HEK293T (cell line): ENCODE data around the gene TPSB2.
"Not testable (repeated sequence)": the region's sequence is repeated elsewhere in the genome, so short reads cannot be mapped to it uniquely, and the experiment has no call there.

ENCODE experiments used
- CTCF ChIA-PET: fragments of 350-600 bp; formaldehyde crosslinking; extraction: SDS; loops from one replicate; lab custom pipeline; 2021; ENCODE audit warnings: antibody characterized with exemption, inconsistent platforms; lab: Yijun Ruan, JAX
- POLR2A ChIA-PET: fragments of 350-600 bp; formaldehyde crosslinking; extraction: SDS; loops from one replicate; lab custom pipeline; 2020; ENCODE audit warnings: antibody characterized with exemption, inconsistent platforms; lab: Yijun Ruan, JAX
- DNase-seq: peaks from one replicate; pipeline ENCODE4 v3.0.0; 2012; ENCODE audit warnings: mixed read lengths; ENCODE audit errors: extremely low spot score
- ARNT ChIP-seq: fragments of 450-650 bp; IDR thresholded peaks from 2 replicates; pipeline ENCODE4 v1.6.1; 2017; ENCODE audit warnings: mild to moderate bottlenecking
- BHLHE40 ChIP-seq: fragments of 450-650 bp; IDR thresholded peaks from 2 replicates; pipeline ENCODE4 v1.6.1; 2016; ENCODE audit warnings: mild to moderate bottlenecking, moderate library complexity, borderline replicate concordance
- CTBP1 ChIP-seq: fragments of 450-650 bp; IDR thresholded peaks from 2 replicates; pipeline ENCODE4 v1.6.1; 2016; ENCODE audit warnings: borderline replicate concordance
- ELF4 ChIP-seq: fragments of 450-650 bp; IDR thresholded peaks from 2 replicates; pipeline ENCODE4 v1.6.1; 2017; ENCODE audit warnings: antibody characterized with exemption
- FOXA1 ChIP-seq: fragments of 450-650 bp; IDR thresholded peaks from 2 replicates; pipeline ENCODE4 v1.6.1; 2016; ENCODE audit warnings: mild to moderate bottlenecking
- FOXK2 ChIP-seq: fragments of 450-650 bp; IDR thresholded peaks from 2 replicates; pipeline ENCODE4 v1.6.1; 2016; ENCODE audit warnings: mild to moderate bottlenecking
- FOXM1 ChIP-seq: fragments of 450-650 bp; IDR thresholded peaks from 2 replicates; pipeline ENCODE4 v1.6.1; 2017; ENCODE audit warnings: mild to moderate bottlenecking, borderline replicate concordance
- HDGF ChIP-seq: fragments of 450-650 bp; IDR thresholded peaks from 2 replicates; pipeline ENCODE4 v1.6.1; 2017; ENCODE audit warnings: antibody characterized with exemption, borderline replicate concordance
- L3MBTL2 ChIP-seq: fragments of 450-650 bp; conservative IDR thresholded peaks from 2 replicates; pipeline ENCODE4 v1.6.1; 2016; ENCODE audit warnings: mild to moderate bottlenecking
- LEF1 ChIP-seq: fragments of 450-650 bp; IDR thresholded peaks from 2 replicates; pipeline ENCODE4 v1.6.1; 2017; ENCODE audit warnings: mild to moderate bottlenecking, borderline replicate concordance
- NFRKB ChIP-seq: fragments of 450-650 bp; IDR thresholded peaks from 2 replicates; pipeline ENCODE4 v1.6.1; 2016; ENCODE audit warnings: mild to moderate bottlenecking, moderate library complexity
- SP1 ChIP-seq: fragments of 450-650 bp; IDR thresholded peaks from 2 replicates; pipeline ENCODE4 v1.6.1; 2017
- SUZ12 ChIP-seq: fragments of 450-650 bp; IDR thresholded peaks from 2 replicates; pipeline ENCODE4 v1.6.1; 2016; ENCODE audit warnings: mild to moderate bottlenecking
- TARDBP ChIP-seq: fragments of 450-650 bp; IDR thresholded peaks from 2 replicates; pipeline ENCODE4 v1.6.1; 2016
- ZNF384 ChIP-seq: fragments of 450-650 bp; IDR thresholded peaks from 2 replicates; pipeline ENCODE4 v1.6.1; 2016
- TF ChIP-seq, protein P1 (sequence below): fragments of 450-650 bp; IDR thresholded peaks from 2 replicates; pipeline ENCODE4 v1.6.1; 2016

TPSB2 gene

DNA sequence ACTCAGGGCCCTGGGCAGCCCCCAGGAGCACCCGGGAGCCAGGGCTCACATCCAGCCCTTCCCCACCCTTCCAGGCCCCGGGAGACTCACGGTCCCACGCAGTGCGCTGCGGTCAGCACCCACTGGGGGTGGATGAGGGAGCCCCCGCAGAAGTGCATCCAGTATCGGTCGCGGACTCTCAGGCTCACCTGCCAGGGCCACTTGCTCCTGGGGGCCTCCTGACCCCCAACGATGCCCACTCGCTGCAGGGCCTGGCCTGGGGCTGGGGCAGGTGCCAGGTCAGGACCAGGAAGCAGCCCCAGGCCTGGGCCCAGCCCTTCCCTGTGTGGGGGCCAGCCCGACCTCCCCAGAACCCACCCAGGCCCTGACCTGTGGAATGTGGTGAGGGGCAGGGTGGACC lies 508 bp downstream of the TPSB2 start:
- CTCF ChIA-PET, POLR2A ChIA-PET, DNase-seq: not testable (repeated sequence)

DNA sequence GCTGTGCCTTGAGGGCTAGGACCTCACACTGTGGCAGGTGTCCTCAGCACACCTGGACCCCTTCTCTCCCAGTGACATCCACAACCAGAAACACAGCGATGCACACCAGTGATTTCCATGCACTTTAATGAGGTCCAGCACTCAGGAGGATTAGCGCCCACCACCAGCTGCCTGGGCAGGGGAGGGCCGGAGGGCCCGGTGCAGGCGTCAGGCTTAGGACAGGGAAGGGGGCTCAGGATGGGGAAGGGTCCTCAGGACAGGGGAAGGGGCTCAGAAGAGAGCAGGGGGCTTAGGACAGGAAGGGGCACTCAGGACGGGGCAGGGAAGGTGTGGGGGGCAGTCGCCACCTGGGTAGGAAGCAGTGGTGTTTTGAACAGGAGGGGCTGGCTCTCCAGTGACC lies 1.8 kb downstream of the TPSB2 start:
- CTCF ChIA-PET, POLR2A ChIA-PET, DNase-seq: not testable (repeated sequence)

DNA sequence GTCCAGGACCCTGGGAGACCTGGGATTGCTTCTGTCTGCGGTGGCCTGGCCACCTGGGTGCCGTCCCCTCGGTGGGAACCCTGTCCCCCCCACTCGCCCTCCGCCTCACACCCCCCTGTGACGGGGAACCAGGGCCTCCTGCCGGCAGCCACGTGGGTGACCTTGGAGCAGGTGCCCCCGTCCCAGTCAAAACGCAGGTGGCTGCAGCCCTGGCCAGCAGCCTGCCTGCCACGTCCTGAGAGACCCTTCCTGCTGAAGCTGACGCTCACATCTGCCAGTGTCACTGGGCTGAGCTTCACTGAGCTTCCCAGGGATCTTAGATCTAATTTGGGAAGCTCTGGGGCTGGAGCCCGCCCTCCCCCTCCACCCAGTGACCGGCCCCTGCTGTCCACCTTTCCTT lies 3.3 kb downstream of the TPSB2 start:
- DNase-seq, POLR2A ChIA-PET, CTCF ChIA-PET: not testable (repeated sequence)

DNA sequence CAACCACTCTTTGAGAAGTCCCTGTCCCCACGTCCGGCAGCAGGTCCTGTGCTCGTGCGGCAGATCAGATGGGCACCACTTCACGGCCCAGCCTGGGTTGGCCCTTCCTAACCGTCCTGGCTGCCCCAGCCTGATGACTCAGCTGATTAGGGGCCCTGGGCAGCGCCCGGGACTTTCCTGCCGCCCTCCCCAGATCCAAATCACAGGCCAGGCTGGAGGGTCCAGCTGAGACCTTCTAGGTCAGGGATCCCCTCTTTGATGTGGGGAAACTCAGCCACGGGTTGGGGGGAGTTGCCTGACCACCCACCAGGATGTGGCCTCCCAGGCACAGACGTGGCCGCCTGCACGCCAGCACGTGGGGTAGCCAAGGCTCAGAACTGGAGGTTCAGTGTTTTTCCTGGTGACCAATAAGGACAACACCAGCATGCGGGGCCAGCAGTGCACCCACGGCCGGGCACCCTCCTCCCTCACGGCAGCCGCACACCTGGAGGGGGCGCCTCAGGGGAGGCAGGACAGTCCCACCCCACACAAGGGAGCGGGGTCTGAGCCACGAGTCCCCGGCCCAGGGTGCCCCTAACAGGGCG lies 4.2 kb downstream of the TPSB2 start:
- CTCF ChIA-PET, DNase-seq, POLR2A ChIA-PET: not testable (repeated sequence)

DNA sequence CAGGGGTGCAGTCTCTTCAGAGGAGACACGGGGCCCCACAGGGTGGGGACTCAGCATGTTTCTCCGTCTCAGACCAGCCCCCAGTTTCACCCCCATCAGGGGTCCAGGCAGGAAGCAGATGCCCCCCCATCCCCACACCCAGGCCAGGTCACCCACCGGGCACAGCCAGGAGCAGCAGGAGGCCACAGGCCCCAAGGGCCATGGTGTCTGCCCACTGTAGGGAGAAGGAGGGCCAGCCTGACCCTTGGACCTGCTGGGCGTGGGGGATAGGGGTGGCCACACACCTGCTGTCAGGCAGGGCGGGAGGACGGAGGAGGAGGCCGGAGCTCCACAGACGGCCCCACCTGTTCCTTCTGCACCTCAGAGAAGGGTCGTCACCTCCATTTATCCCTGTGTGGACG lies 4.9 kb downstream of the TPSB2 start, which contains the start of gene TPSG1:
Gene TPSG1, minus strand, starts transcription at position 218 of the 401 bp plus-strand sequence. Its CDS starts 16 bp downstream, at position 202.
- ChIA-PET CTCF (no interaction called here), POLR2A (no interaction called here)
- TF ChIP-seq TARDBP = no peak
- no peak for TF ChIP-seq BHLHE40
- TF ChIP-seq, protein P1, sequence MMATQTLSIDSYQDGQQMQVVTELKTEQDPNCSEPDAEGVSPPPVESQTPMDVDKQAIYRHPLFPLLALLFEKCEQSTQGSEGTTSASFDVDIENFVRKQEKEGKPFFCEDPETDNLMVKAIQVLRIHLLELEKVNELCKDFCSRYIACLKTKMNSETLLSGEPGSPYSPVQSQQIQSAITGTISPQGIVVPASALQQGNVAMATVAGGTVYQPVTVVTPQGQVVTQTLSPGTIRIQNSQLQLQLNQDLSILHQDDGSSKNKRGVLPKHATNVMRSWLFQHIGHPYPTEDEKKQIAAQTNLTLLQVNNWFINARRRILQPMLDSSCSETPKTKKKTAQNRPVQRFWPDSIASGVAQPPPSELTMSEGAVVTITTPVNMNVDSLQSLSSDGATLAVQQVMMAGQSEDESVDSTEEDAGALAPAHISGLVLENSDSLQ = no peak
- no peak for TF ChIP-seq SUZ12
- TF ChIP-seq L3MBTL2 = no peak
- no peak for TF ChIP-seq ARNT
- no peak for TF ChIP-seq NFRKB
- no peak for TF ChIP-seq CTBP1
- TF ChIP-seq FOXA1 = no peak
- TF ChIP-seq FOXK2 = no peak
- TF ChIP-seq LEF1 = no peak
- no peak for TF ChIP-seq HDGF
- TF ChIP-seq ELF4 = no peak
- TF ChIP-seq FOXM1 = no peak
- no peak for TF ChIP-seq SP1
- no peak for TF ChIP-seq ZNF384
- DNase-seq = no peak

DNA sequence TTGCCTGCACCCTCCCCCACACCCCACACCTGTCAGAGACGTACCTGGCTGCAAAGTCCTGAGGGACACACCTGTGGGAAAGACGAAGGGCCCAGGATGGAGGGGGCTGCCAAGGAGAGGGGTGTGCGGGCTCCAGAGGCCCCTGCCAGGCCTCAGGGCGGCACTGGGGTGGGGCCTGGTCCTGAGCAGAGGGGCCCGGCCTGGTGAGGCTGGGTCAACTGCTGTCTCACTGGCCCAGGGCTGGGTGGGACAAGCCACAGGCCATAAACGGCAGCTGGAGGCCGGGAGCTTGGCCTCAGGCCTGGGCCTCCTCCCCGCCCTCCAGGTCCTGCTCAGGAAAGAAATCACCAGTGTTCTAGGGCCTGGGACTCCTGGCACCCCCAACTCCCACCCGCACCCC lies 5.4 kb downstream of the TPSB2 start:
- TF ChIP-seq SP1 = no peak
- no peak for TF ChIP-seq FOXM1
- no peak for TF ChIP-seq CTBP1
- no peak for TF ChIP-seq SUZ12
- no peak for TF ChIP-seq FOXK2
- TF ChIP-seq NFRKB = no peak
- TF ChIP-seq ELF4 = no peak
- TF ChIP-seq TARDBP = no peak
- no peak for TF ChIP-seq FOXA1
- no peak for TF ChIP-seq ZNF384
- ChIA-PET POLR2A (no interaction called here), CTCF (interaction anchor here (0.6 kb wide), 1 partner anchor 52 kb away, joined by 3 read pairs; no protein-coding TSS in a partner anchor)
- DNase-seq = no peak

DNA sequence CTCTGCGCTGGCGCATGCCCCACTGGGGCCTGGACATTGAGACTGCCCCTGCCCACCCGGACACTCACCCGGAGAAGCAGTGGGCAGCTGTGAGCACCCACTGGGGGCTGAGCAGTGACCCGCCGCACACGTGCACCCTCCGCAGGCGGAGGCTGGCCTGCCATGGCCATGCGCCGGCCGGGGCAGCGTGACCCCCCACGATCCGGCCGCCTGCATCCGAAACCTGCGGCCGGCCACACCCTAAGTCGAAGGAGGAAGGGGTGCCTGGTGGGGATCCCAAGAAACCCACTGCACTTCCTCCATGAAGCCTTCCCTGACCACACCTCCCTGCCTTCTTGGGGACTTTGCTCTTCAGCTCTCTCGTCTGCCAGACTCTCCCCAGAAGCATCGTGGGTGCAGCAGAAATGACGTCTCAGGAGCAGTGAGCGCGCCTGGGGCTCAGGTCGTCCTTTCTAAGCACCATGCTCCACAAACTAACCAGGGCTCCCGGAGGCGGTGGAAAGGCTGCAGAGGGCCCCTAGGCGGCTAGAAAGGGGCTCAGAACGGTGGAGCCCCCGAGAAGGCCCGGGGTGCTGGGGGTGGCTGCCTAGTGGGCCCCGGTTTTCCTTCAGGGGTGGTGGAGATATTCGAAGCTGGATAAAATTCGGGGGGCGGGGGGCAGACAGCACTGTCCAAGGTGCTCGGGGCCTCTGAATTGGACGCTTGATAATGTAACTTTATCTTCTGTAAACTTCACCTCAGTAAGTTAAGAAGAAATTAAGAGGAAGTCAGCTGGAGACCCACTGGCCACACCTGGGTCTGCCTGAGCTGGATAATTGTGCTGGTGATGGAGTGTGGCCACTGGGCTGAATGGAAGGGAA lies 6.4 kb downstream of the TPSB2 start:
- no peak for TF ChIP-seq ZNF384
- TF ChIP-seq ELF4 = no peak
- CTCF ChIA-PET = interaction anchor here (0.6 kb wide), 1 partner anchor 53 kb away, joined by 3 read pairs; no protein-coding TSS in a partner anchor
- POLR2A ChIA-PET = no interaction called here
- DNase-seq = no peak

DNA sequence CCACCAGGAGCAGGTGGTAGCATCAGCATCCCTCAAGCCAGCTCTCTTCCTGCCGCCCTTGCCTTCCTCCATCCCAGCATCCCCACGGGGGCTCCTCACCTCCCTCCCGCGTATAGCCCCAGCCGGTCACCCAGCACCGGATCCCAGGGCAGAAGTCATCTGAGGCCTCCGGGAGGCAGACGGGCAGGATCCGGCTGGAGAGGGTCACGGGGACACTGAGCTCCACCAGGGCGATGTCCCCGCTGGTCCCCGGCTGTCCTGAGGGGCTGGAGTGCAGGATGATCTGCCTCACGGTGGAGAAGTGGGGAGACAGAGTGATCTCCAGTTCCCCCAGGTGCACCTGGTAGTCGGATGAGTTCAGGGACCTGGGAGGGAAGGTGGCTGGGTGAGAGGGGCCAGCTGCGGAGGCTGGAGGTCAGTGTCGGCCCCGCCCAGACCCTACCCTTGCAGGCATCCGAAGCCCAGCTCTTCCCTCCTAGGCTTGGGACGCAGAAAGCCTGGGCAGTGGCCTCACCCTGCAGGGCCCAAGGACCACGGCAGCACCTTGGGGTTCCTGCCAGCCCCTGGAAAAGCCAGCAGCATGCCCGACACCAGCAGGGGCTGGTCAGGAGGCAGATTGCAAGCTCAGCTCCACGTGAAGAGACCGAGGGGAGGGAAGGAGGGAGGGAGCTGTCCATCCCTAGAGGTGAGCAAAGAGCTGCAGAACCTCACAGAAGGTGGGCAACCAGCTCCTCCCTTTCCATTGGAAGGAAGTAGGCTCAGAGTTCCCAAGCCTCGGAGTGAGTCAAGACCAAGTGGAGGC lies 7.2 kb downstream of the TPSB2 start:
- ChIA-PET POLR2A (no interaction called here), CTCF (no interaction called here)
- TF ChIP-seq TARDBP = no peak
- no peak for TF ChIP-seq SP1
- TF ChIP-seq ELF4 = no peak
- TF ChIP-seq LEF1 = no peak
- no peak for TF ChIP-seq L3MBTL2
- TF ChIP-seq ARNT = no peak
- TF ChIP-seq NFRKB = no peak
- TF ChIP-seq CTBP1 = no peak
- TF ChIP-seq FOXA1 = no peak
- no peak for TF ChIP-seq ZNF384
- TF ChIP-seq SUZ12 = no peak
- no peak for TF ChIP-seq HDGF
- TF ChIP-seq FOXK2 = no peak
- TF ChIP-seq, protein P1 = no peak
- no peak for TF ChIP-seq BHLHE40
- DNase-seq = no peak
